HG02973 (cell line): ENCODE data around the gene ADSL.
A peak's percentile ranks its signal among the peaks of the same experiment; 100 is the strongest.

Source experiments
- ATAC-seq: cut with Tn5 transposase; IDR thresholded peaks from one replicate; pipeline ENCODE4 v1.9.1; 2021; ENCODE audit warnings: moderate library complexity; ENCODE audit not compliant: unreplicated experiment

The ADSL gene

DNA sequence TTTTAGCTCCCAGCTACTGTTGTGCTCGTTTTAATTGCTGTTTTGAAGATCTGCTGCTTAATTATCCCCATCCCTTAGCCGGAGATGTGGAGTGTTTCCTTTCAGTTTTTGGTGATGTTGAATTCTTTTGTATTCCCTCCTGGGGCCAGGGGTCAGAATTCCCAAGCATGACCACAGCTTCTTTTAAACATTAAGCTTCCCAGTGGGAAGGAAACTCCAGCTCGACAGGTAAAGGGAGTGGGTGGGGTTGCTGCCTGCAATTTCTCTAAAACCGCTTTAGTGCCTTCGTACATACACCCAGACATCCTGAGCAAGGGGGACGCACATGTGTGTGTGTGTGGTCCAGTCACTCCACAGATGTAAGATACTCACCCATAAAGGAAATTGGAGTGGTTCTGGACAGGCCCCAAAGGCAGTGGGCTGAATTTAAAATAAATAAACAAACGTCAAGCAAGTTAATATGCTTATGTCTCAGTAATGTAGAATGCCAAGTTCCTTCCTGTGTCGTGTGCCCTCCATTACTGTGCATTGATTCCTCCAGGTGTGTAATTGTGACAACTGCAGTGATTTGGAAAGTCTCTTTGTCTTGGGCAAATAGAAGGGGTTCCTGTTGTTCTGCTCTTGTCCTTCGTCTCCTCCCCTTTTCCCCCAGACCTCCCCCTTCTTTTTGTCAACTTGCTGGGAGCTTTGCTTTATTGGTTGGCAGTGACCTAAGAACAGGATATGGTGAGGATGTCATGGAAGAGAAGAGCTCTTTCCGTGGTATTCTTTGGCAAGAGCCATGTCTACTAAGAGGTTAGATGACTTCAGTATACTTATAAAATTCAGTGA lies 19.2 kb upstream of the ADSL start:
- no peak for ATAC-seq

DNA sequence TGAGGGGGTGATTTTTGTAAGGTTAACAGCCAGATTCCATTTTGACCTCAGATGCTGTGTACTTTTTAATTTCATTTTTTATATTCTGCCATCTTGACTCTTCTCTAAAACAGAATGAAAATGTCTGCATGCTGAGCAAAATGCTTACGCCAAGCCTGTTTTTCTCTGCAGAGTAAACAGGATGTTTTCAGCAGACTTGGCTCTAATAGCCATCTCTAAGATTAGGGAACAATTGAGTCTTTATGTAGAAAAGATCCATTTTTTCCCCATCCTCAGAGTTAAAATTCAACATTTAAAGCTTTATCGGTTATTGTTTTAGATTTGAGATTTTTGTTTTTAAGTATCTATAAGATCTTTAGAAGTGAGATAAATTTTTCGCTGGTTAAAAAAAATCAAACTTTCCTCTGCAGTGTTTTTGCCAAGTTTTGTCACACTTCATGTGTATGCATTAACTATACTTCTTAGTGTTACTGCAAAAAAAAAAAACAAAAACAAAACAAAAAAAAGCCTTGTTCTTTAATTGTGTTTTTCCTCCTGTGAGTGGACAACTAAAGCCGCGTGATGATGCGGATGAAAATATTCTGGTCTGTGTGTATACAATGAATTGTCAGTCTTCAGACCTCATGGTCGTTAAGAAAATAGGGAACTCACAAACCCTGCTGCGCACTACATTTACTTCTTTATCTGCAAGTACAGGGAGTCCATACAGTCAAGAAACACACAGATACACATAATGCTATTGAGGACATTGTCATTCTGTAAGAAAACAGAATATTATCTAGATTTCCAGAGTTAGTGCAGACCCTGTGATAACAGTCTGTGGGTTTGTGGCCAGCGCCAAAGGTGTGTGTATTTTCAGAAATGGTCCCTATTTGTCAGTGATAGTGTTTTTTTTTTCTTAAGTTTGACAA lies 17.5 kb upstream of the ADSL start:
- no peak for ATAC-seq

DNA sequence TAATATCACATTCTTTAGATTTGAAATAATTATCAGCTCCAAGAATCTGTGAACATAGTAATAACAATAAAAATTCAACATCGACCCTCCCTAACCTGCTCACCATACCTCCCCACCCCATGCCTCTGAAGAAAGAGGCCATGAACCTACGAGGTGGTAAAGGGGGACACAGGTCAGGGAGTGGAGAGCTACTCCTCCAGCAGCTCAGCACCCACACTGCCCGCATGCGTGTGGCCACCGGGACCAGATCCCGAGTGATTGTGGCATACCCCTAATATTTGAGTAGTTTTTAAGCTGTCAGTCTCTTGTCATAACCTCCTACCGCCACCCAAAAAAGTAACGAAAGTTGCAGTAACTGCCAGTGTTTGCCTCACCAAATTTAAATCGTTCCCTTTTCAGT lies 16.8 kb upstream of the ADSL start:
- no peak for ATAC-seq

DNA sequence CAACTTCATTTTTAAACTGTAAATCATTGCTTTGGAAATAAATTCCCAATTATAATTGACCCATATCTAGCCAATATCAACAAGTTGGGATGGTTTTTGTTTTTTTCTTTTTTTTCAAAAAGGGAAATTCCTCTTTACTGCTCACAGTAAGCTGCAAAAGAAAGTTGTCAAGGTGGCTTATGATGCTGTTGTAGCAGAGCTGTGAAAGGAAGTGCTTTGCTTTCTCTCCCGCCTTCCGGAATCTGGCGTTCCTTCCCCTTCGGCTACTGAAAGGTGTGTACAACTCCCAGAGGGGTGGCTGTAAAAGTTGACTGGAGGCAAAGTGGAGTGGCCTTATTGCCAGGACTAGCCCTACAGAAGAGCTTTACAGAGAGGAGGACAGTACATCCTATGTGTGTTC lies 16.2 kb upstream of the ADSL start:
- no peak for ATAC-seq

DNA sequence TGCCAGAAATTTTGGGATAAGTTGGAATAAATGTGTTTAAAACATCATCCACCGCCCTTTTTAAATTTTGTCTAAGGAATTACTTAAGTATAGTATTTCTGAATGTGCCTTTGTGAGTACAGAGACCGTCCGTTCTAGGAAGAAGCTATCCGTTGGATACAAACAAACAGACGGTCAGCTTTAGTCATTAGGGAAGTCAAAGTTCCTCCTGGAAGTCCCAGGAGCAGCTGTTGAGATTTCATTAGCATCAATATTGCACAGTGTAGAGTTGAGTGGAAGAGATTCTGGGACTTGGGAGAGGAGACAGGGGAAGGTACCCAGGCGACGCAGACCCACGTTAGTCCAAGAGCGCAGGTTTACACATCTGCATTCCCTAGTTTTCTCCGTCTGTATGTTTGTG lies 15.7 kb upstream of the ADSL start:
- no peak for ATAC-seq

DNA sequence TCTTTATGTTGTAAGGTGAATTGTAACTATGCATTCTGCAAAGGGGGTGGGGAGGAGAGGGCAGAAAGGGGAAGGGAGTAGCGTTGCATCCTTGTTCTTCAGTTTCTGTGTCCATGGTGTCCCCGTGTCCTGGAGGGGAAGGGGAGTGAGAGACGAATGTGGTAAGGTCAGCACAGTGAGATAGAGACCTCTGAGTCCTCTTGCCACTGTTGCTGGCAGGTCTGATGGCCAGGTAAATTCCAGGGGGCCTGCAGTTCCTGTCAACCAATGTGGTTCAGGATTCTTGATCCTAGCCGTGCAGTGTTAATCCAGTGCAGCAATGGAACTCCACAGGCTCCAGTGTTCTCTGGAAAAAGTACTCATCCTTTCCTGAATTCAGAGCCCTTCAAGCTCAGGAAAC lies 14.6 kb upstream of the ADSL start:
- ATAC-seq, result no peak

DNA sequence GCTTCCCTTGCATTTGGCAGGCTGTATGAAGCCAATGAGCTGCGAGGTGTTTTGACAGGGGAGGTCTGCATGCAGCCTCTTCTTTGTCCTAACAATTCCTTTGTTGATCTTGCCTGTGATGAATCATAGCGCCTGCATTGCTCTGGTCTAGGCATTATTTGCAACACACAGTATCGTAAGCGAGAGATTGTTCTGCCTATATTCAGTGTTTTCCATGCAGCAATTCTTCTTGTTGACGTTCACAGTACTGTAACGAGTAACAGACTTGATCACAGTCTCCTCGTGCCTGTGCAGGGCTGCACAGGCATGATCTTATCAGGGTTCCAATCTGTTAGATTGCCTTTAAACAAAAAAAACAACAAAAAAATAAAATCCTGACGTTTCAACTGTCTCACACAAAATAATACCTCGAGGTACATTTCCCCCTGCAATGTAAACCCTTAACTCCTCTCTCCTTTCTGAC lies 13.9 kb upstream of the ADSL start:
- no peak for ATAC-seq

DNA sequence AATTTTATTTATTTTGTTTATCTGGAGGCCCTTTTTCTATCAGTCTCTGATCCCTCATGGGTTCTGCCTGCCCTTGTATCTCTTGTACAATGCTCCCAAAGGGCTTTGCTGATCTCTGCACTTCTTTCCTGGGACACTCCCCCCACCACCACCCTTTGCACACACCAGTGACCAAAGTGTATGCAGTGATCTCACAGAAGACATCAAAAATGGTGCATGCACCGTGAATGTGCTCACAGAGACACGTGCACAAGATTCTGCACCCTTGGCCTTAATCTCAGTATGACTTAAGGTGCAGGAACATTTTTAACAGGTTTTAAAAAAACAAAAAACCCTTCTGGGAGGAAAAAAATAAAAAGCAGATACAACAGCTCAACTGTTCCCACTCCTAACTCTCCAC lies 12.2 kb upstream of the ADSL start:
- ATAC-seq, result no peak

DNA sequence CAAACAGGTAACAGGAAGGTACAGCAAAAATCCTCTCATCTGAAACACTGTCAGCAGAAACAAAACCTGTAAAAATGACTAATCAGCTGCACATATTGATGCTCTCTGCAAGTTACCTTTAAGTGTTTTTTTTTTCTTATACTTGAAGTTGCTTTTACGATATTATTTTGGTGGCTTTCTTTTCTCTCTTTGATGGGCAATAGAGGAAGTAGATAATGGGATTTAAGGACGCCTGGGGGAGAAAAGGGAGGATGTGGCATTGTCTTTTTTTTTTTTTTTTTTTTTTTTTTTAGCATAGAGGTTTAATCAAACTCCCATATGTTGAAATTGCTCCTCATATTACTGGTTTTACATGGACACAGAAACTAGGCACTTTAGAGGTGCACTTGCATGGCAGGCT lies 11.4 kb upstream of the ADSL start:
- ATAC-seq, result no peak

DNA sequence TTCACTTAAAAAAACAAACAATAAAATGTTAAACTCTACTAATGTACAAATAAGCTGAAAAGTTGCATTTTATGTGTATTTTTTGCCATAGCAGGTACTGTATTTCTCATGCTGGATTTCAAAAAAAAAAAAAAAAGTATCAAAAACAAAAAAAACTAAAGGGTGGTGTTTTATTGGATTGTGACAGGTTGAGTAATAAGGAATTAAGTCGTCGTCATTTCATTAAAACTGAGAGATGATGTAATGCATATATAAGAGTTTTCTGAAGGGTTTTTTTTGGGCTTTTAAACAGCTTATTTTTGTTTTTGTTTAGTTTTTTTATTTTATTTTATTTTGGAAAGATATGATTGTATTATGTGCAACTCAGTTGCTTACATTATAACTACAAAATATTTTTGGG lies 10.9 kb upstream of the ADSL start:
- no peak for ATAC-seq

DNA sequence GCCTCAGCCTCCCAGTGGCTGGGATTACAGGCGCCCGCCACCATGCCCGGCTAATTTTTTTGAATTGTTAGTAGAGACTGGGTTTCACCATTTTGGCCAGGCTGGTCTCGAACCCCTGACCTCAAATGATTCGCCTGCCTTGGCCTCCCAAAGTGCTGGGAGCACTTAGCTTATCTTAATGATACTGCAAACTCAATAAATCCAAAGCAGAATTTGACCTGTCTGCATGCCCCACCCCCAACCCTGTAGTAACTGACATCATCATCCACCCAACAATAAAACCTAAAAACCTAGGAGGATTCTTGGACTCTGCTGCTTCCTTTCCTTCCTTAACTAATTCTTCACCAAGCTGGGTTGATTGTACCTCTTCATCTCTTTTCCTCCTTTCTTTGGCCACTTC lies 6.3 kb upstream of the ADSL start:
- ATAC-seq, result no peak

DNA sequence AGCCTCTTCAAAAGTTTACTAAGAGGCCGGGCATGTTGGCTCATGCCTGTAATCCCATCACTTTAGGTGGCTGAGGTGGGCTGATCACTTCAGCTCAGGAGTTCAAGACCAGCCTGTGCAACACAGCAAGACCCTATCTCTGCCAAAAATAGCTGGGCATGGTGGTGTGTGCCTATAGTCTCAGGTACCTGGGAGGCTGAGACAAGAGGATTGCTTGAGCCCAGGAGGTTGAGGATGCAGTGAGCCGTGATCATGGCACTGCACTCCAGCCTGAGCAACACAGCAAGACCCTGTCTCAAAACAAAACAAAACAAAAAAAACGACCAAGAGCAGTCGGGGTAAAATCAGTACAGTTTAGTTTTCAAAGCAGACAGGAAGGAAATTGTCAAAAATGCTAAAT lies 4.7 kb upstream of the ADSL start:
- ATAC-seq, result no peak

DNA sequence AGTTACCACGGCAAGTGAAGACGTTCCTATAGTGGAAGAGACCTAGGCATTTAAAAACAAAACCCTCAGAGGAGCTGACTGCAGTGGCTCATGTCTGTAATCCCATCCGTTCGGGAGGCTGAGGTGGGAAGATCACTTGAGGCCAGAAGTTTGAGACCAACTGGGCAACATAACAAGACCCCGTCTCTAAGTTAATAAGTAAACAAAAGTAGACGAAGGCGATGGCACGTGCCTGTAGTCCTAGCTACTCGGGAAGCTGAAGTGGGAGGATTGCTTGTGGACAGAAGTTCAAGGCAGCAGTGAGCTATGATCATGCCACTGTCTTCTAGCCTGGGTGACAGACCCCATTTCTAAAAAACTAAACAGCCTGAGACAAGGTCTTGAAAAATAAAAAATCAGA lies 3.8 kb upstream of the ADSL start:
- ATAC-seq, result no peak

DNA sequence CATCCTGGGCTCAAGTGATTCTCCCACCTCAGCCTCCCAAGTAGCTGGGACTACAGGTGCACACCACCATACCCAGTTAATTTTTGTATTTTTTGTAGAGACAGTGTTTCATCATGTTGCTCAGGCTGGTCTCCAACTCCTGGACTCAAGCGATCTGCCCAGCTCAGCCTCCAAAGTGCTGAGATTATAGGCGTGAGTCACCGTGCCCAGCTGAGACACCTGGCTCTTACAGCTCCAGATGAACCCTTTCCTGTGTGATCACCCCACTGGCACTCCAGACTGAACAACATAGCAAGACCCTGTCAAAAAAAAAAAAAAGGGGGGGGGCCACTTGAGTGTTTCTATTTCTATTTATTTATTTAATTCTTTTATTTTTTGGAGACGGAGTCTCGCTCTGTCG lies 1.0 kb upstream of the ADSL start:
- ATAC-seq, result no peak

DNA sequence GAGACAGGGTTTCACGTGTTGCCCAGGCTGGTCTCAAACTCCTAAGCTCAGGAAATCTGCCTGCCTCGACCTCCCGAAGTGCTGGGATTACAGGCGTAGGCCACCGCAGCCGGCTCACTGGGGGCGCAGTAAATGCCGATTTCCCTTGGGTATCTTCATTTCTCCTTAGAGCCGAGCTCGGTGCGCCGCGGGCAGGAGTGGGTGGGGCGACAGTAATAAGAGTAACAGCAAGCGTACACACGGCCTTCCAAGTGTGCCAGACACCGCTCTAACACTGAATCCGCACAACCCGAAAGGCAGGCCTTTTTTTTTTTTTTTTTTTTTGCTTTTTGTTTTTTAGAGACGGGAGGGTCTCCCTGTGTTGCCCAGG lies 500 bp upstream of the ADSL start:
- ATAC-seq, result peak; percentile 17

DNA sequence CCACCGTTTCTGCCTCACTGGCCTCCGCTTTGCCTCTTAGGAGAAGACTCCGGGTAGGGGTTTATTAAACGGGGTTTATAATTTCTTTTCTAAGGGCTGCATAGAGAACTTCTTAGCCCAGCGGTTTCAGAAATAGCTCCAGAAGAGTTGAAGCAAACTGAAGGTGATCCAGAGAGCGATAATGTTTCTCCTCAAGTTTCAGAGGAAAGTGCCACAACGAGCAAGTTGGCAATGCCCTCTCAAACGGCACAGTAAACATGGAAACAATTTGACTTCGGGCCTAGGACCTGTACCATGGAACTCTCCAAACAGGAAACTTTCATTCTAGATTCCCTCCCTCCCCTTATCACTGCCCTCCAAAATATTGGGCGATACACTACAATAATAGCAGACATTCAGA lies 1.0 kb downstream of the ADSL start:
- ATAC-seq, result no peak

DNA sequence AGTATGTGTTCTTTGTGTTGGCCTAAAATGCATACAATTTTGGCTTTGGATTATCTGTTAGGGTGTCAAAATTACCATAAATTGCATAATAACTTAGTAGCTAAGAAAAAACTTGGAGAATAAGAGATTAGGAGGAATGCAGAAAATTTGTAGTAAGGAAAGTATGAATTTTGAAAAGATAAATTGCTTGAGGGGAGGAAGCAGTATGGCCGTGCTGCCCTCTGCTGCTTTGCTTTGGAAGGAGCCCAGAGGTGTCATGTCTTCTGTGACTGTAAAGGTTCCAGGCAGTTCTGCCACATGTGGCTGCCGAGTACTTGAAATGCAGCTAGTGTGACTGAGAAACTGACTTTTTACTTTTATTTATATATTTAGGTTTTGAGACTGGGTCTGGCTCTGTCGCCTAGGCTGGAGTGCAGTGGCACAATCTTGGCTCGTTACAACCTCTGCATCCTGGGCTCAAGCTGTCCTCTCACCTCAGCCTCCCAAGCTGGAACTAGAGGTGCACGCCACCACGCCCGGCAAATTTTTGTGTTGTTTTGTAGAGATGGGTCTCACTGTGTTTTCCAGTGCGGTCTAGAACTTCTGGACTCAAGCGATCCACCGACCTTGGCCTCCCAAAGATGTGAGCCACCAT lies 1.8 kb downstream of the ADSL start:
- ATAC-seq, result no peak

DNA sequence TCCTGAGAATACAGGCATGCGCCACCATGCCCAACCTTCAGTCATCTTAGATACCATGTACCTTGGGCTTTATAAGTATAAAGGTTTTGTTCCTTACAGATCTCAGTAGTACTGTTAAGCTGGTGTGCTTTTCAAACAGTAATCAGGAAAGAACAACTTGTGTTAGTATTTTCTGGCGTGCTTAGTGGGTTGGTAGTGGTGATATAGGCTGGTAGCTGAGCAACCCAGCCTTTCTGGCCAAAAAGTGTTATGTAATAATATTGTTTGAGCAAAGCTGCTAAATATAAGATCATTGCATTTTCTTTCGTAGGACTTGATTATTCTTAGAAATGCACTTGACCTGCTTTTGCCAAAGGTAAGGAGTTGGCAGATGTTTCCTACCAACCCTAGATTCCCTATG lies 6.5 kb downstream of the ADSL start:
- no peak for ATAC-seq

DNA sequence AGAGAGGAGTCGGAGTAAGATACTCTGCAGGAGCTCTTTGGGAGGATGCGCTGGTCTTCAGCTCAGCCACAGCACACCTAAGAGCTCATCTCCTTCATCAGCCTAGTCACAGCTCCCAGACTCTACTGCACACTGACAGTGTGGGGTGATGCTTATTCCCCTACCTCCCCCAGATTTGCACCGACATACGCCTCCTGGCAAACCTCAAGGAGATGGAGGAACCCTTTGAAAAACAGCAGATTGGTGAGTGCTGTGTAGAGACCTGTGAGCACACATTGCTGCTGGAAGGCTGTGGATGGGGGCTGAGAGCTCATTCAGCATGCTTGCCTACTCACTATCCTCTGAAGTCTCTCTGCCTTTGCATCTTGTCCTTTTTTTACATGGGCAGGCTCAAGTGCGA lies 14.8 kb downstream of the ADSL start:
- ATAC-seq, result no peak

DNA sequence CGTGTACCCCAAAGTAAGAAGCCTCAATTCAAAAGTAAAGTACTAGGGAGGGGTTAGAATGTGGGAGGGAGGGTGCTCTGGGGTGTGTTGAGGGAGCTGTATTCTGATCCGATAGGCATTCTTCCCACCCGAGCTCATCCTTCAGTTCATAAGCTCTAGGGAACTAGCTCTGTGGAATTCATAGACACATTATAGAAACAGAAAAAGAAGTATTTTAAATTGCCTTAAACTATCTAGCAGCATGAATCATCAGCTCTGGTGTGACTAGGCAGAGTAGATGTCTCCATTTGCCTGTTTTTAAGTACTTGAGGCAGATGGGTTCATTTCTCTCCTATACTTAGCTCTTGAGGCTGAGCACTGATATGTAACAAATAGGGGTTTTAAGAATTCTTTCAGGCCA lies 16.8 kb downstream of the ADSL start:
- ATAC-seq, result no peak

DNA sequence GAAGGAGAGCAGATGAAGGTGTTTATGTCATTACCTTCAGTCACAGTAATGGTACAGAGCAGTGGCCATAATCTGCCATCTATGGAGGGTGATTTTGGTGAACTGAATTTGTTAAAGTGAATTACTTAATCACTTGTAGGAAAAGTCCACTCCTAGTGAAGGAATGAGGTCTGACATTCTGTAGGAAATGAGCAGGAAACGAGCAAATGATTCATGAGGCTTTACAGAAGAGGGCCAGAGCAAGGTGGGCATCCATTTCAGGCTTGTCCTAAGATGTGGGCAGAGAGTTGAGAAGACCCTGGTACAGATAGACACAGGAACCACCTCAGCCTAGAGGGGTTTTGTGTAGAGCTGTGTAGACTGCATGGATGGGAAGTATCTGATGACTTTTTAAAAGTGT lies 18.1 kb downstream of the ADSL start:
- no peak for ATAC-seq

DNA sequence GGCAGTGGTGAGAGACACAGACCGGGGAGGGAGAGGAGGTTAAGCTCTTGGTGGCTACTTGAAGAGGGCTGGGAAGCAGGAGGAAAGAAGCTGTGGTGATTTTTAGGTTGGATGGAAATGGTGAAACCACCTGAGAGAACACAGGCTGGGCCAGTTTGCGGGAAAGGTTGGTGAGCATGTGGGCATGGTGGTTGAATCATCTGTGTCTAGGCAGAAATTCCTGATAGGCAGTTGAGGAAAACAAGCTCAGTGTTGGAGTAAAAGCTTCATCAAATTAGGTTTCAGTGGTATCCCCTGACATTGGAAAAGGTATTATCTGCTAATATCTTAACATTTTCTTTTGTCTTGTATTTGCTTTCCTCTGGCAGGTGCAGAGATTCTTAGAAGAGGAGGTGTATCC lies 19.8 kb downstream of the ADSL start:
- no peak for ATAC-seq
